ENCODE data around the gene TSTD2.

DNA sequence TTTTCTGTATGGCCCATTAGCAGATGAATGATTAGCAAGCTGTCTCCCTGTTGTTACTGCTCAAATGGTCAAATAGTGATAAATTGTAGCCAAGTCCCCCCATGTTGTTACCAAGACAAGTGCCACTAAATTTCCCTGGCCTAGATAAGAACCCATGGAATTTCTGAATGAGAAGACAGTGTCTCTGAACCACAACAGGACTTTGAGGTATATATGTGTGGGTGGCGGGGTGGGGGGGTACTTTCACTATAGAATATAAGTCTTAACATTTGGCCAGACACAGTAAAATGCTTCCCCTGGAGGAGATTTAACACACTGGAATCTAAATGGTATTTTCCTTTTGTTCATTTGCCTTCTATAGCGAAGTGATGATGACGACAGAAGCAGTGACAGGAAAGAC lies 35.3 kb upstream of the TSTD2 start:
- TF ChIP-seq SMC3 (conservative IDR thresholded peaks at IDR 0.05; ENCODE audit: poor library complexity) (no peak), CTCF (IDR thresholded peaks at IDR 0.05; ENCODE audit: poor library complexity, severe bottlenecking) (no peak), EZH2 (IDR thresholded peaks at IDR 0.05; ENCODE audit: borderline replicate concordance, insufficient read depth, low read length, poor library complexity, severe bottlenecking) (no peak), RAD21 (conservative IDR thresholded peaks at IDR 0.05) (no peak), EP300 (conservative IDR thresholded peaks at IDR 0.05; ENCODE audit: poor library complexity, severe bottlenecking) (no peak), MXI1 (conservative IDR thresholded peaks at IDR 0.05; ENCODE audit: poor library complexity, severe bottlenecking) (no peak), TAF1 (IDR thresholded peaks at IDR 0.05; ENCODE audit: low read depth) (no peak)
- TF ChIP-seq, protein P1, sequence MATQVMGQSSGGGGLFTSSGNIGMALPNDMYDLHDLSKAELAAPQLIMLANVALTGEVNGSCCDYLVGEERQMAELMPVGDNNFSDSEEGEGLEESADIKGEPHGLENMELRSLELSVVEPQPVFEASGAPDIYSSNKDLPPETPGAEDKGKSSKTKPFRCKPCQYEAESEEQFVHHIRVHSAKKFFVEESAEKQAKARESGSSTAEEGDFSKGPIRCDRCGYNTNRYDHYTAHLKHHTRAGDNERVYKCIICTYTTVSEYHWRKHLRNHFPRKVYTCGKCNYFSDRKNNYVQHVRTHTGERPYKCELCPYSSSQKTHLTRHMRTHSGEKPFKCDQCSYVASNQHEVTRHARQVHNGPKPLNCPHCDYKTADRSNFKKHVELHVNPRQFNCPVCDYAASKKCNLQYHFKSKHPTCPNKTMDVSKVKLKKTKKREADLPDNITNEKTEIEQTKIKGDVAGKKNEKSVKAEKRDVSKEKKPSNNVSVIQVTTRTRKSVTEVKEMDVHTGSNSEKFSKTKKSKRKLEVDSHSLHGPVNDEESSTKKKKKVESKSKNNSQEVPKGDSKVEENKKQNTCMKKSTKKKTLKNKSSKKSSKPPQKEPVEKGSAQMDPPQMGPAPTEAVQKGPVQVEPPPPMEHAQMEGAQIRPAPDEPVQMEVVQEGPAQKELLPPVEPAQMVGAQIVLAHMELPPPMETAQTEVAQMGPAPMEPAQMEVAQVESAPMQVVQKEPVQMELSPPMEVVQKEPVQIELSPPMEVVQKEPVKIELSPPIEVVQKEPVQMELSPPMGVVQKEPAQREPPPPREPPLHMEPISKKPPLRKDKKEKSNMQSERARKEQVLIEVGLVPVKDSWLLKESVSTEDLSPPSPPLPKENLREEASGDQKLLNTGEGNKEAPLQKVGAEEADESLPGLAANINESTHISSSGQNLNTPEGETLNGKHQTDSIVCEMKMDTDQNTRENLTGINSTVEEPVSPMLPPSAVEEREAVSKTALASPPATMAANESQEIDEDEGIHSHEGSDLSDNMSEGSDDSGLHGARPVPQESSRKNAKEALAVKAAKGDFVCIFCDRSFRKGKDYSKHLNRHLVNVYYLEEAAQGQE (IDR thresholded peaks at IDR 0.05; ENCODE audit: borderline replicate concordance): no peak

Data from neural cell (in vitro differentiated cells).